ENCODE measurements around the gene DIAPH1. TPM values are rescaled to one million over a fixed set of nuclear protein-coding genes. Genes with fewer than 3 reads are reported as not detected.
A peak's percentile ranks its signal among the peaks of the same experiment; 100 is the strongest.

The DIAPH1 gene
- total RNA-seq, 1 experiment from 2014 or later: 117 TPM

DNA sequence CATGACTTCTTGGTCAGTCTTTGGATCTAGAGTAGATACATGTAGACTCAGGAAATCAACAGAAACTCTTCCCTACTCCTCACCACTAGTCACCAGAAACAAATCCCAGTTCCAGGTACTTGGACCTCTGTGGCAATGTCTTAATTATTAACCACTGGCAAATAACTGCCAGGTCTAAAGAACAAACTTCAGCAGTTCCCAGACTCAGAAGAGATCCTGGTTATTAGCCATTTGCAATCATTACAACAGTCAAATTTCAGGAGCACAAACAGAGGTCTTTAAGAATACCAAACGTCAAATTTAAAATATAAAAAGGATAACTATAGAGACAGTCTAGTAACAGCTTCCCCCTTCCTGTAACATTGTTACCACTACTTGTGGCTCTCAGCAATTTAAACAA lies 10.2 kb downstream of the DIAPH1 start:
- no peak overlapping the region for H2BK120ac ChIP-seq (ENCODE audit: low read depth, low read length, poor library complexity, severe bottlenecking)
- no peak overlapping the region for H3K56ac ChIP-seq (ENCODE audit: insufficient read length, low read depth, low read length)
- H3K18ac ChIP-seq (ENCODE audit: insufficient read length, low read depth, low read length): no peak overlapping the region
- Mint-ChIP-seq H3K4me3 (no peak overlapping the region), H3K4me1 (peaks cover 17 to 26% of the 10 kb centered on the region in 2 experiments), H3K36me3 (ENCODE audit: insufficient read depth in 1 of 3, low read depth in 3 of 3) (peaks cover 0 to 12% (median 10%) of the 10 kb centered on the region in 3 experiments; a peak in 3 of 7 replicates), H3K9me3 (no peaks in the 10 kb centered on the region), H3K27me3 (ENCODE audit: low read depth) (no peaks in the 10 kb centered on the region), H3K27ac (peak overlapping the region; percentile 4 to 66 (median 45); a peak in 2 of 7 replicates)
- no peak overlapping the region for H3K14ac ChIP-seq (ENCODE audit: insufficient read depth, low read length)
- no peak overlapping the region for H2AK5ac ChIP-seq (ENCODE audit: insufficient read length, low read length)
- H2AFZ ChIP-seq (ENCODE audit: low read length): no peak overlapping the region
- no peaks in the 10 kb centered on the region for H3K23me2 ChIP-seq (ENCODE audit: insufficient read length, low read depth, low read length, poor library complexity, severe bottlenecking)
- no peak overlapping the region for H3K23ac ChIP-seq (ENCODE audit: insufficient read length, low read depth, low read length)
- no peak overlapping the region for H3K27ac ChIP-seq (ENCODE audit: insufficient read length, low read depth, low read length)
- no peak for TF ChIP-seq CTCF (conservative IDR thresholded peaks at IDR 0.05)
- no peak overlapping the region for H3T11ph ChIP-seq (ENCODE audit: low read length)
- H4K20me1 ChIP-seq (ENCODE audit: control insufficient read depth, insufficient read depth, insufficient read length): no peaks in the 10 kb centered on the region
- H4K5ac ChIP-seq (ENCODE audit: insufficient read length, low read depth, low read length): no peak overlapping the region
- H2BK15ac ChIP-seq (ENCODE audit: low read depth, low read length): no peak overlapping the region
- H3K79me1 ChIP-seq (ENCODE audit: insufficient read depth, low read depth, low read length, poor library complexity, severe bottlenecking): no peaks in the 10 kb centered on the region
- DNase-seq: no peak
- H3K9ac ChIP-seq (ENCODE audit: extremely low read depth, insufficient read length, low read length): no peak overlapping the region
- no peak overlapping the region for H2BK12ac ChIP-seq (ENCODE audit: insufficient read length, low read depth, low read length)
- no peaks in the 10 kb centered on the region for H3K27me3 ChIP-seq (ENCODE audit: insufficient read depth, low read length)
- peaks cover 2% of the 10 kb centered on the region; the same call in 1 of the 2 replicates for H3K4me1 ChIP-seq (ENCODE audit: insufficient read depth, low read length)
- H4K91ac ChIP-seq (ENCODE audit: insufficient read length, low read depth, low read length): no peak overlapping the region
- no peak overlapping the region for H2BK20ac ChIP-seq (ENCODE audit: low read depth, low read length, poor library complexity, severe bottlenecking)
- H3K4me2 ChIP-seq (ENCODE audit: insufficient read depth, insufficient read length, low read length): no peak overlapping the region
- H3K4ac ChIP-seq (ENCODE audit: low read depth, low read length): no peak overlapping the region
- H3K79me2 ChIP-seq (ENCODE audit: insufficient read depth, low read length): peaks cover 15% of the 10 kb centered on the region; the same call in 1 of the 2 replicates
- H2BK5ac ChIP-seq (ENCODE audit: insufficient read length, low read length): no peak overlapping the region
- whole genome bisulfite sequencing (ENCODE audit: extremely low coverage, insufficient read length, low lambda C conversion rate): no CpG with 5 or more reads among the region's 1 CpG
- H3K9me3 ChIP-seq (ENCODE audit: control insufficient read depth, low read depth, low read length): no peaks in the 10 kb centered on the region
- H4K8ac ChIP-seq (replicated peaks; ENCODE audit: insufficient read length, low read depth, low read length): no peak overlapping the region

All from H9 (cell line).